Measurements from ENCODE around the gene ZNF628.

ZNF628 gene

DNA sequence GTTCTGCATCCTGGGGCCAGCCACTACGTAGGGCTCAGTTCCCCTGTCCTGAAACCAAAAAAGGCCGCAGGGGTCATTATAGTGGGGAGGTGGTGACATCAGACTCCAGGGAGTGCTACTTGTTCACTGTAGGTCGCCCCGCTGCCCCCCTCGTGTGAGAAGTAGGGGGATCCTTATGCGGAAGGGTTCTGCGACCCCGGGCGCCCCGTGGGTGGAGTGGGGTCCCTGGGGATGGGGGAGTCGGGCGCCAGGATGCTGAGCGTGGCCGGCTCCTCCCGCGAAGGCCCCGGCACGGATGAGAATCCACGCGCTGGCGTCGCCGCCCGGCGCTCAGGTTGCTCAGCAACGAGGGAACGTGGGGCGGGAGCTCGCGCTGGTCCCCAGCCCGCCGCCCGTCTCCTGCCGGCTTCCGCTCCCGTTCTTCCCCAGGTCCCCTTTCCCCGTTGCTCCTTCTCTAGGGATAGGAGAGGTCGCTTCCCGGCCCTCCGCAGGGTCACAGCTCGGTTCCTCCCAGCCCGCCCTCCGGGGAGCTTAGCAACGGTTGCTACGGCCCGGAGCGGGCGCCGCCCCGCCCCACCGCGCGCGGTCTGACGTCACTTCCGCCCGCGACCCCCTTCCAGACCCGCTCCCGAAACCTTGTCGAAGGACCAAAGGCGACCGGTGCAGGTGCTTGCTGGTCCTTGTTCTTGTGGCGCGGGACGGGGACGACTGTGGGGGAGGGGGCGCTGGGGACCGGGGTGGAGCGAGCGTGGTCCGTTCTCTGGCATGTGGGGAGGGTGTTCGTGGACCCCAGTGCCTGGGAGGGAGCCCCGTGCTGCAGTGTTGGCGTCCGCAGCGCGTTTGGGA, 8.4 kb downstream of the ZNF628 start, which contains the start of gene NAT14 (continued):
- TF ChIP-seq ZNF426 (tag by site-specific recombination; IDR thresholded peaks at IDR 0.05) (no peak), ZNF510 (tag by site-specific recombination; IDR thresholded peaks at IDR 0.05; ENCODE audit: insufficient replicate concordance) (no peak), ZNF311 (tag by site-specific recombination; IDR thresholded peaks at IDR 0.05; ENCODE audit: borderline replicate concordance) (no peak), PRDM6 (tag by site-specific recombination; IDR thresholded peaks at IDR 0.05) (no peak), SALL2 (tag by site-specific recombination; IDR thresholded peaks at IDR 0.05; ENCODE audit: borderline replicate concordance) (no peak), ZNF221 (tag by site-specific recombination; IDR thresholded peaks at IDR 0.05; ENCODE audit: borderline replicate concordance) (no peak), SP7 (tag by site-specific recombination; IDR thresholded peaks at IDR 0.05) (peak; percentile 49), ZSCAN4 (tag by site-specific recombination; IDR thresholded peaks at IDR 0.05) (no peak), RBAK (tag by site-specific recombination; IDR thresholded peaks at IDR 0.05) (no peak), ZNF768 (tag by site-specific recombination; IDR thresholded peaks at IDR 0.05) (no peak), ZNF132 (tag by site-specific recombination; IDR thresholded peaks at IDR 0.05; ENCODE audit: borderline replicate concordance) (no peak), CTCF (tag by site-specific recombination; IDR thresholded peaks at IDR 0.05) (no peak), ZNF518A (tag by site-specific recombination; conservative IDR thresholded peaks at IDR 0.05; ENCODE audit: low read depth) (no peak), ZNF548 (tag by site-specific recombination; IDR thresholded peaks at IDR 0.05) (no peak), ZNF16 (tag by site-specific recombination; IDR thresholded peaks at IDR 0.05; ENCODE audit: low read depth) (no peak), FEZF1 (tag by site-specific recombination; IDR thresholded peaks at IDR 0.05) (no peak), PRDM1 (tag by site-specific recombination; IDR thresholded peaks at IDR 0.05) (no peak), ZNF394 (tag by site-specific recombination; IDR thresholded peaks at IDR 0.05; ENCODE audit: borderline replicate concordance) (no peak), ZNF629 (tag by site-specific recombination; IDR thresholded peaks at IDR 0.05) (peak; percentile 79), ZNF266 (tag by site-specific recombination; IDR thresholded peaks at IDR 0.05; ENCODE audit: low read depth) (no peak), ZNF514 (tag by site-specific recombination; IDR thresholded peaks at IDR 0.05) (no peak), ZNF843 (tag by site-specific recombination; IDR thresholded peaks at IDR 0.05) (no peak), EGR2 (tag by site-specific recombination; IDR thresholded peaks at IDR 0.05; ENCODE audit: low read depth) (no peak), ZNF530 (tag by site-specific recombination; IDR thresholded peaks at IDR 0.05; ENCODE audit: low read depth) (no peak)
- TF ChIP-seq, protein P1, sequence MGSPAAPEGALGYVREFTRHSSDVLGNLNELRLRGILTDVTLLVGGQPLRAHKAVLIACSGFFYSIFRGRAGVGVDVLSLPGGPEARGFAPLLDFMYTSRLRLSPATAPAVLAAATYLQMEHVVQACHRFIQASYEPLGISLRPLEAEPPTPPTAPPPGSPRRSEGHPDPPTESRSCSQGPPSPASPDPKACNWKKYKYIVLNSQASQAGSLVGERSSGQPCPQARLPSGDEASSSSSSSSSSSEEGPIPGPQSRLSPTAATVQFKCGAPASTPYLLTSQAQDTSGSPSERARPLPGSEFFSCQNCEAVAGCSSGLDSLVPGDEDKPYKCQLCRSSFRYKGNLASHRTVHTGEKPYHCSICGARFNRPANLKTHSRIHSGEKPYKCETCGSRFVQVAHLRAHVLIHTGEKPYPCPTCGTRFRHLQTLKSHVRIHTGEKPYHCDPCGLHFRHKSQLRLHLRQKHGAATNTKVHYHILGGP (tag by site-specific recombination; IDR thresholded peaks at IDR 0.05), result no peak

Data from HEK293 (cell line).